ENCODE measurements around the gene ZNF644.
"Not testable (repeated sequence)": the region's sequence is repeated elsewhere in the genome, so short reads cannot be mapped to it uniquely, and the experiment has no call there.

ZNF644 gene

GRCh38 chr1:91021686-91022517 is at the start of gene ZNF644:
Gene ZNF644 (minus strand): TSS chr1:91022035. CDS start chr1:90982353, 39,682 bp downstream.
- no peak for TF ChIP-seq CTCF (IDR thresholded peaks at IDR 0.05; ENCODE audit: low read length, missing control alignments)
- DNase-seq (ENCODE audit: low read depth) = peak; percentile 95
- peak within 1 kb of the TSS; percentile 91 for H3K4me3 ChIP-seq (replicated peaks; ENCODE audit: low read depth, low read length)

- DNase-seq (ENCODE audit: low read depth) = no peak
- no peak overlapping the region for H3K4me3 ChIP-seq (replicated peaks; ENCODE audit: low read depth, low read length)
- no peak for TF ChIP-seq CTCF (IDR thresholded peaks at IDR 0.05; ENCODE audit: low read length, missing control alignments)
Measured at GRCh38 chr1:91070298-91070697, 48.5 kb upstream of the ZNF644 start.

- H3K4me3 ChIP-seq (replicated peaks; ENCODE audit: low read depth, low read length) = no peak overlapping the region
- DNase-seq (ENCODE audit: low read depth) = no peak
- TF ChIP-seq CTCF (IDR thresholded peaks at IDR 0.05; ENCODE audit: low read length, missing control alignments) = no peak
Measured at GRCh38 chr1:91066538-91066937, 44.7 kb upstream of the ZNF644 start.

GRCh38 chr1:91065337-91065736 is 43.5 kb upstream of the ZNF644 start:
- H3K4me3 ChIP-seq (replicated peaks; ENCODE audit: low read depth, low read length) = no peak overlapping the region
- no peak for DNase-seq (ENCODE audit: low read depth)
- no peak for TF ChIP-seq CTCF (IDR thresholded peaks at IDR 0.05; ENCODE audit: low read length, missing control alignments)

- DNase-seq (ENCODE audit: low read depth) = not testable (repeated sequence)
Measured at GRCh38 chr1:91063403-91063802, 41.6 kb upstream of the ZNF644 start.

GRCh38 chr1:91059157-91059556 is 37.3 kb upstream of the ZNF644 start:
- DNase-seq (ENCODE audit: low read depth) = no peak
- H3K4me3 ChIP-seq (replicated peaks; ENCODE audit: low read depth, low read length) = no peak overlapping the region
- TF ChIP-seq CTCF (IDR thresholded peaks at IDR 0.05; ENCODE audit: low read length, missing control alignments) = no peak

More at GRCh38 chr1:91063403-91063802, 41.6 kb upstream of the ZNF644 start:
- H3K4me3 ChIP-seq (replicated peaks; ENCODE audit: low read depth, low read length) = not testable (repeated sequence)

GRCh38 chr1:91057784-91058183 is 35.9 kb upstream of the ZNF644 start:
- no peak overlapping the region for H3K4me3 ChIP-seq (replicated peaks; ENCODE audit: low read depth, low read length)
- DNase-seq (ENCODE audit: low read depth) = no peak
- TF ChIP-seq CTCF (IDR thresholded peaks at IDR 0.05; ENCODE audit: low read length, missing control alignments) = no peak
